Erythroblast (primary cell): ENCODE measurements around the gene PCDHAC2.

ENCODE experiments used
- GATA1 ChIP-seq: IDR thresholded peaks from 2 replicates; pipeline ENCODE4 v1.6.1; 2011; ENCODE audit warnings: low read depth, mild to moderate bottlenecking, control low read depth, low read length, moderate library complexity
- POLR2A ChIP-seq: IDR thresholded peaks from 2 replicates; pipeline ENCODE4 v1.6.1; 2011; ENCODE audit warnings: mild to moderate bottlenecking, low read length

DNA sequence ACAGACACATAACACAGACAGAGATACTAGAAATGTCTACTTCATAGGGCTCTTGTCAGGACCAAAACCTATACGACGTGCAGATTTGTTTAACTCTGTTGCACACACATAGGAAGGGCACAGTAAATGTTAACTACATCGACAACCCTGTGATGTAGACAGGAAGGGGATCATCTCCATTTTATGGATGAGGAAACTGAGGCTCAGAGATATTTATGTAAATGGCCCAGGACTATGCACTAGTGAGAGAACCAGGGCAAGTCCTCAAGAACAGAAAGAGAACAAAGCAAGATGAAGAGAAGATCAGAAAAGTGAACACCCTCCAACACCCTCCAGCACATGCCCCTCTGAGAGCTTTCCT lies 36.3 kb downstream of the PCDHAC2 start:
- TF ChIP-seq POLR2A (no peak), GATA1 (no peak)
